ENCODE measurements around the gene CYP19A1.

Gene CYP19A1

DNA sequence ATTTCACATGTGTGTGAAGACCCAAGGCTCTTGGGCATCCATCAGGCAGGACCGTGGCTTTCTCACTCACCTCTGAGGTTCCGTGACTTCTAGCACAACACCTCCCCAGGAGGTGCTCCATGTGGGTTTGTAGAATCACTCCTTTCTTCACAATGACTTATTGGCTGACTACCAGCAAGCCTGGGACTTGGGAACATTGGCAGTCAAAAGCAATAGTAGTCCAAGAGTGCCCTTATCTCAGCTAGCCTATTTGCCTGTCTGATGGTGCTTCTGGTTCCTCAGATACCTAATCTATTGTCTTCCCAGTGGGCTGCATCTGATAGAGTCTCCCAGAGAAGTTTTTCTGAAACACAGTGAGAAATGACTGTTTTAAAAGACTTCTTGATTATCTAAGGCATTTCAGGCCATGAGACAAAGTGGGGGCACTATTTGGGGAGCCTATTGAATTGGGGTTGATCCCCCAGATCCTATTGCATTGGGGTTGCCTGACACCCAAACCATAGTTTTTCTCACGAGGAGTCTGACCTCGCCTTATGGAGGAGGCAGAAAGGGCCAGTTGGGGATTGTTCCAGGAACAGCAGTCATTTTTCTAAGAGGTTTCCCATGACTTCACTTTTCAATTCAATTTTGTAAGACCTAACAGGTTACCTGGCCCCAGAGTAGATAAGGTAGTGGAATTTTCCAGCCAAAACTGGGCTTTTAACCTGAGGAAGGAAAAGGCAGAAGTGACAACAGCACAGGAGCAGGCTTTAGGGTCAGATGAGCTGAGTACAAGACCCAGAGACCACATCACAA lies 88.0 kb downstream of the CYP19A1 start:
- Histone ChIP-seq H3K4me3 (ENCODE audit: low read length) (no peak overlapping the region), H3K9me3 (replicated peaks; ENCODE audit: low read length) (no peaks in the 10 kb centered on the region), H3K27me3 (ENCODE audit: control insufficient read depth, insufficient read depth, low read length) (no peaks in the 10 kb centered on the region), H3K4me2 (ENCODE audit: low read length) (no peak overlapping the region), H3K4me1 (ENCODE audit: control insufficient read depth, insufficient read depth, low read length) (peaks cover 11% of the 10 kb centered on the region), H3K36me3 (ENCODE audit: insufficient read depth, low read length) (no peaks in the 10 kb centered on the region), H3K9ac (ENCODE audit: low read depth, low read length) (no peak overlapping the region)

GRCh38 chr15:51245628-51246027 lies 92.8 kb downstream of the CYP19A1 start:
- no peaks in the 10 kb centered on the region for H3K36me3 ChIP-seq (ENCODE audit: insufficient read depth, low read length)
- H3K4me2 ChIP-seq (ENCODE audit: low read length), result no peak overlapping the region
- H3K27me3 ChIP-seq (ENCODE audit: control insufficient read depth, insufficient read depth, low read length), result no peaks in the 10 kb centered on the region
- no peak overlapping the region for H3K9ac ChIP-seq (ENCODE audit: low read depth, low read length)
- peaks cover 15% of the 10 kb centered on the region for H3K4me1 ChIP-seq (ENCODE audit: control insufficient read depth, insufficient read depth, low read length)
- no peaks in the 10 kb centered on the region for H3K9me3 ChIP-seq (replicated peaks; ENCODE audit: low read length)
- H3K4me3 ChIP-seq (ENCODE audit: low read length), result no peak overlapping the region

DNA sequence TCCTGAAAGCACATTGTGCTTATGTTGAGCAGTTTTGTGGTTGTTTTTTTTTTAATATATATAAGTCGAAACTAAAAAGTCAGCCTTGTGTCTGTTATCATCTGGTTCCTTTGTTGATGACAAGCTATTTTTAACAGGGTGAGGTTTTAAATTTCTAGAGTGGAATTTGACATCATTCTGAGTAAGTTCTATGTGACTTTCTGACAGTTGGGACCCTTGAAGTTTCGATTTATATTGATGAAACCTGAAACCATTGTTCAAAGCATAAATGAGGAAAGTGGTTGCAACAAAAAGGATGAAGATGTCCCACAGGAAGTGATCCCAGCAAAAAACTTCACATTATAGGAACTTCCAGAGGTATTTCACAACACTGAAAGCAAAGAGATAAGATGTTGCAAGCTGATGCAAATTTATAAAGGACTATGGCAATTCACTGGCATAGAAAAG lies 94.0 kb downstream of the CYP19A1 start:
- peaks cover 15% of the 10 kb centered on the region for H3K4me1 ChIP-seq (ENCODE audit: control insufficient read depth, insufficient read depth, low read length)
- H3K36me3 ChIP-seq (ENCODE audit: insufficient read depth, low read length), result no peaks in the 10 kb centered on the region
- no peak overlapping the region for H3K9ac ChIP-seq (ENCODE audit: low read depth, low read length)
- no peak overlapping the region for H3K4me3 ChIP-seq (ENCODE audit: low read length)
- no peaks in the 10 kb centered on the region for H3K27me3 ChIP-seq (ENCODE audit: control insufficient read depth, insufficient read depth, low read length)
- H3K4me2 ChIP-seq (ENCODE audit: low read length), result no peak overlapping the region
- no peaks in the 10 kb centered on the region for H3K9me3 ChIP-seq (replicated peaks; ENCODE audit: low read length)

DNA sequence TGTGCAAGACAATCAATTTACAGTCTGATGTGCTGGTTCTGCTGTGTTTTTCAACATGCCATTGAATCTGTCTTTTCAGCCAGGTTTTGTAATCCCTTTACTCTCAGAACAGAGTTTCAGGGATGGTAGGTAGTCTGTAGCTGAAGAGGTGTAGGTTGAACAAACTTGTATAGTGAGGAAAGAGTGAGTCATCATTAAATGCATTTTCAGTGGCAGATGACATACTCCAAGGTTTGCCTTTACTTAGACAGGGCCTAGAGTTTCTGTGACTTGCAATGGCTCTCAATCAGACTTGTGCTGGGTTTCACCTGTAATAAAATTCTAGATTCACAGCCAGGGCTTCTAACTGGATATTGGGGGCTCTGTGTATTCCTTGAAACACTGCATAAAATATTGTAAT lies 94.6 kb downstream of the CYP19A1 start:
- no peak overlapping the region for H3K4me2 ChIP-seq (ENCODE audit: low read length)

DNA sequence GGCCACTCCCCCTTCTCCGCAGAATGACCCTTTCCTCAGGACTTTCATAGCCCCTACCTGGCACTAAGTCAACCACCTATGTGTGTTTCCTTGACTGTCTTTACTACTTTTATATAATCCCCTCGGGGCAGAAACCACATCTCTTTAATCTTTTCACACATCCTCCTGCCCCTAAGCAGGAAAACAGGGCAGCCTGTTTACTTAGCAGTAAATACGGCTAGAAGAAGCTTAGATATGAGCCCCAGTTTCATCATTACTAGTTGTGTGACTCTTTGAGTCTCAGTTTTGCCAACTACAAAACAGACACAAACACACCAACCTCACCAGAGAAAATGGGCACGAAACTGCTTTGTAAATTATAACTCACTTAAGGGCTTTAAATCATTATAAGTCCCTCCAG lies 98.3 kb downstream of the CYP19A1 start:
- no peaks in the 10 kb centered on the region for H3K27me3 ChIP-seq (ENCODE audit: control insufficient read depth, insufficient read depth, low read length)
- no peak overlapping the region for H3K4me3 ChIP-seq (ENCODE audit: low read length)
- H3K9ac ChIP-seq (ENCODE audit: low read depth, low read length), result no peak overlapping the region
- H3K4me1 ChIP-seq (ENCODE audit: control insufficient read depth, insufficient read depth, low read length), result peaks cover 15% of the 10 kb centered on the region
- H3K9me3 ChIP-seq (replicated peaks; ENCODE audit: low read length), result no peaks in the 10 kb centered on the region
- H3K4me2 ChIP-seq (ENCODE audit: low read length), result no peak overlapping the region
- H3K36me3 ChIP-seq (ENCODE audit: insufficient read depth, low read length), result no peaks in the 10 kb centered on the region

More for the DNA sequence above, 94.6 kb downstream of the CYP19A1 start:
- Histone ChIP-seq H3K4me3 (ENCODE audit: low read length) (no peak overlapping the region), H3K9ac (ENCODE audit: low read depth, low read length) (no peak overlapping the region), H3K36me3 (ENCODE audit: insufficient read depth, low read length) (no peaks in the 10 kb centered on the region), H3K27me3 (ENCODE audit: control insufficient read depth, insufficient read depth, low read length) (no peaks in the 10 kb centered on the region), H3K4me1 (ENCODE audit: control insufficient read depth, insufficient read depth, low read length) (peaks cover 15% of the 10 kb centered on the region), H3K9me3 (replicated peaks; ENCODE audit: low read length) (no peaks in the 10 kb centered on the region)

DNA sequence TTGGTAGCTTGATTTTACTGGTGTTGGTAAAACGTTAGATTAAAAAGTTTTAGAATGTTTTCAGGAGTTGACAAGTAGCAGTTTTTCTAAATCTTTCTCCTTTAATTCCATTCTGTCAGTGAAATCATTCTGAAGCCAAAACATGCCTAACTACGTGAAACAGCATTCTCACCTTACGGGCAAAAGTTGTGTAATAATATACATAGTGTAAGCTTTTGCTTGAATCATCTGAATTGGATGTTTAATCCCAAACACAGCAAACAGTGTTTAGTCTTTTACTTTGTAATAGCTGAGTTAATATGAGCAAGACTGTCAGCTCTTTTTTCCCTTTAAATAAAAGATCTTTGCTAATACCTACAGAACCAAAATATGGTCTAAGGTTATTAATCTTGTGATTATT lies 100.6 kb downstream of the CYP19A1 start:
- Histone ChIP-seq H3K36me3 (ENCODE audit: insufficient read depth, low read length) (no peaks in the 10 kb centered on the region), H3K9ac (ENCODE audit: low read depth, low read length) (no peak overlapping the region), H3K4me2 (ENCODE audit: low read length) (no peak overlapping the region), H3K27me3 (ENCODE audit: control insufficient read depth, insufficient read depth, low read length) (no peaks in the 10 kb centered on the region), H3K4me3 (ENCODE audit: low read length) (no peak overlapping the region), H3K9me3 (replicated peaks; ENCODE audit: low read length) (no peaks in the 10 kb centered on the region), H3K4me1 (ENCODE audit: control insufficient read depth, insufficient read depth, low read length) (peaks cover under 1% of the 10 kb centered on the region)

DNA sequence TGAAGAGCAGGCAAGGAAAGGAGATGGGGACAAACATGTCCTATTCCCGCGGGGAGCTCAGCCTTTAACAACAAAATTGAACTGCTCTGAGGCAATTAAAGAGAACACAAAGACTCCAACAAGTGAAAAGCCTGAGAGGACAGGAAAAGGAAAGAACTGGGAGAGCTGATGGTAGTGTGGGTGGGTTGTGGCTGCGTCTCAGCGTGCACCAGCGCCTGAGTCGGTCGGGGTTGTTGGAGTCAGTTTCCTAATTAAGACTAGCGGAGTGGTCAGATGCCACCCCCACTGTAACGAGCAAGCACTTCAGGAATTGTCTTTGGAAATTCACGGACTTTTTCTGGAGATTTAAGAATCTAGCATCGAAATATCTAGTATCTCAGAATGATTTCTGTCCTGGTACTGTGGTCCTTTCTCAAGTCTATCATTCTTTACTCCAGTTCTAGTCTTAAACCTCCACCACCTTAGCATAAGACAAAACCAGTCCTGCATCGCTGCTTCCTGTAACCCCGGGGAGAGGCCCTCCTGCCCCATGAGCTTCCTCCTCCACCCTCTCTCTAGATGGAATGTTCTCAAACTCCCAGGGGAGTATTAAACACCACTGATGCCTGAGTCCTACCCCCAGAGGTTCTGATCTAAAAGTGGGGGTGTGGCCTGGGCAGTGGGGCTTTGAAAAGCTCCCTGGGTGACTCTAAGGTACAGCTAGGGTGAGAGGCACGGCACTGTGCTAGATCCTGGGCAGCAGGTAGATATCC lies 104.0 kb downstream of the CYP19A1 start:
- H3K9me3 ChIP-seq (replicated peaks; ENCODE audit: low read length), result no peaks in the 10 kb centered on the region

GRCh38 chr15:51232581-51232980 lies 105.8 kb downstream of the CYP19A1 start:
- Histone ChIP-seq H3K27me3 (ENCODE audit: control insufficient read depth, insufficient read depth, low read length) (no peaks in the 10 kb centered on the region), H3K36me3 (ENCODE audit: insufficient read depth, low read length) (no peaks in the 10 kb centered on the region), H3K4me1 (ENCODE audit: control insufficient read depth, insufficient read depth, low read length) (peaks cover 18% of the 10 kb centered on the region), H3K9me3 (replicated peaks; ENCODE audit: low read length) (no peaks in the 10 kb centered on the region), H3K4me3 (ENCODE audit: low read length) (no peak overlapping the region), H3K4me2 (ENCODE audit: low read length) (no peak overlapping the region), H3K9ac (ENCODE audit: low read depth, low read length) (no peak overlapping the region)

More for the DNA sequence above, 104.0 kb downstream of the CYP19A1 start:
- H3K9ac ChIP-seq (ENCODE audit: low read depth, low read length), result no peak overlapping the region
- H3K27me3 ChIP-seq (ENCODE audit: control insufficient read depth, insufficient read depth, low read length), result no peaks in the 10 kb centered on the region
- peaks cover 4% of the 10 kb centered on the region for H3K4me1 ChIP-seq (ENCODE audit: control insufficient read depth, insufficient read depth, low read length)
- no peak overlapping the region for H3K4me3 ChIP-seq (ENCODE audit: low read length)
- H3K36me3 ChIP-seq (ENCODE audit: insufficient read depth, low read length), result no peaks in the 10 kb centered on the region
- no peak overlapping the region for H3K4me2 ChIP-seq (ENCODE audit: low read length)

DNA sequence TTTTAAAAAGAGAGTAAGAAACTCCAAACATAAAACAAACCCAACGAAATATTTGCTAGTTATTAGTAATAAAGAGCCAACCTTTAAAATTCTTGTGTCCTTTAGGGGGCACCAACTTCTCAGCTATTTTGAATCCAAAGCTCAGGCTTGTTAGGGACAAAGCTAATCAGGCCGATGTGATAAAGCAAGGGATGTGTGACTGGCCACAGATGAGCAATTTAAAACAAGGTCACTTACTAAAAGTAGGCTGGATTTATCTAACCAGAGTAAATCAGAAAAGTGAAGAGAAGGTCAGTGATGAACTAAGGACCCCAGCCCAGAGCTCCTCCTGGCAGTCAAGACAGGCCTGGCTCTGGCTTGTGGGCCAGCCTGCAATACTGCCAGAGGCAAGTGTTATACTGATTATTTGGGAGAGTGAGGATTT lies 108.5 kb downstream of the CYP19A1 start:
- Histone ChIP-seq H3K4me3 (ENCODE audit: low read length) (no peak overlapping the region), H3K9me3 (replicated peaks; ENCODE audit: low read length) (no peaks in the 10 kb centered on the region), H3K36me3 (ENCODE audit: insufficient read depth, low read length) (no peaks in the 10 kb centered on the region), H3K4me1 (ENCODE audit: control insufficient read depth, insufficient read depth, low read length) (peaks cover 39% of the 10 kb centered on the region), H3K4me2 (ENCODE audit: low read length) (no peak overlapping the region), H3K27me3 (ENCODE audit: control insufficient read depth, insufficient read depth, low read length) (no peaks in the 10 kb centered on the region), H3K9ac (ENCODE audit: low read depth, low read length) (peak overlapping the region; percentile 20)

GRCh38 chr15:51227940-51228732 lies 110.3 kb downstream of the CYP19A1 start:
- peak overlapping the region; percentile 77 for H3K9ac ChIP-seq (ENCODE audit: low read depth, low read length)
- peak overlapping the region; percentile 74 for H3K4me2 ChIP-seq (ENCODE audit: low read length)
- H3K36me3 ChIP-seq (ENCODE audit: insufficient read depth, low read length), result no peaks in the 10 kb centered on the region
- peak overlapping the region; percentile 50 for H3K4me3 ChIP-seq (ENCODE audit: low read length)
- peaks cover 57% of the 10 kb centered on the region for H3K4me1 ChIP-seq (ENCODE audit: control insufficient read depth, insufficient read depth, low read length)
- no peaks in the 10 kb centered on the region for H3K9me3 ChIP-seq (replicated peaks; ENCODE audit: low read length)
- H3K27me3 ChIP-seq (ENCODE audit: control insufficient read depth, insufficient read depth, low read length), result no peaks in the 10 kb centered on the region

- Histone ChIP-seq H3K4me2 (ENCODE audit: low read length) (no peak overlapping the region), H3K4me3 (ENCODE audit: low read length) (no peak overlapping the region), H3K4me1 (ENCODE audit: control insufficient read depth, insufficient read depth, low read length) (peaks cover 58% of the 10 kb centered on the region), H3K9ac (ENCODE audit: low read depth, low read length) (no peak overlapping the region), H3K36me3 (ENCODE audit: insufficient read depth, low read length) (no peaks in the 10 kb centered on the region), H3K9me3 (replicated peaks; ENCODE audit: low read length) (no peaks in the 10 kb centered on the region), H3K27me3 (ENCODE audit: control insufficient read depth, insufficient read depth, low read length) (no peaks in the 10 kb centered on the region)
Observed at GRCh38 chr15:51226576-51227210, 111.7 kb downstream of the CYP19A1 start.

All from skeletal muscle satellite cell (primary cell).